ENCODE results near the gene MTHFD1L.

GRCh38 chr6:151007076-151007475 is 141.6 kb downstream of the MTHFD1L start:
- TF ChIP-seq REST (IDR thresholded peaks at IDR 0.05; ENCODE audit: insufficient read depth in 1 of 2, low read depth in 2 of 2, low read length in 2 of 2): no peak
- TF ChIP-seq POLR2AphosphoS5 (IDR thresholded peaks at IDR 0.05; ENCODE audit: low read depth, low read length): no peak
- no peak for TF ChIP-seq SIN3A (IDR thresholded peaks at IDR 0.05; ENCODE audit: borderline replicate concordance, insufficient read depth, low read length)
